ENCODE results near the gene CCNI2.

GRCh38 chr5:132766020-132766805 lies 19.0 kb downstream of the CCNI2 start:
- TF ChIP-seq CTCF (IDR thresholded peaks at IDR 0.05) (no peak), POLR2A (IDR thresholded peaks at IDR 0.05) (no peak)
